Glutamatergic neuron (in vitro differentiated cells): Measurements from ENCODE around the gene LRRC17. TPM values are rescaled to one million over a fixed set of nuclear protein-coding genes. Genes with fewer than 3 reads are reported as not detected.
"Not testable (repeated sequence)": the region's sequence is repeated elsewhere in the genome, so short reads cannot be mapped to it uniquely, and the experiment has no call there.

Source experiments
- DNase-seq: peaks from one replicate; pipeline ENCODE4 v3.0.0; 2022
- H3K27ac Mint-ChIP-seq: one replicate; pipeline ENCODE4 v1.8.0; 2020; ENCODE audit warnings: mild to moderate bottlenecking, mixed read lengths, inconsistent platforms; ENCODE audit not compliant: unreplicated experiment
- H3K27me3 Mint-ChIP-seq: one replicate; pipeline ENCODE4 v1.8.0; 2020; ENCODE audit warnings: mild to moderate bottlenecking, moderate library complexity, mixed read lengths, inconsistent platforms; ENCODE audit not compliant: unreplicated experiment
- H3K36me3 Mint-ChIP-seq: one replicate; pipeline ENCODE4 v1.8.0; 2020; ENCODE audit warnings: mild to moderate bottlenecking, mixed read lengths, inconsistent platforms; ENCODE audit not compliant: unreplicated experiment
- H3K4me1 Mint-ChIP-seq: one replicate; pipeline ENCODE4 v1.8.0; 2020; ENCODE audit warnings: mild to moderate bottlenecking, low read depth, mixed read lengths, inconsistent platforms; ENCODE audit not compliant: unreplicated experiment
- H3K4me3 Mint-ChIP-seq: one replicate; pipeline ENCODE4 v1.8.0; 2020; ENCODE audit warnings: mild to moderate bottlenecking, mixed read lengths, inconsistent platforms; ENCODE audit not compliant: unreplicated experiment
- H3K9me3 Mint-ChIP-seq: one replicate; pipeline ENCODE4 v1.8.0; 2020; ENCODE audit warnings: mild to moderate bottlenecking, moderate library complexity, mixed read lengths, inconsistent platforms; ENCODE audit not compliant: unreplicated experiment
- total RNA-seq: library from RNA; stranded (reverse); fragmentation: NEBNext Ultra II Directional; extraction: Animal tissue kit (Norgen Biotek cat#: 25700); gene quantifications from one replicate; pipeline ENCODE4 v1.2.1, GENCODE V29; 2021; ENCODE audit not compliant: unreplicated experiment
- TF ChIP-seq, protein P1 (sequence below): fragments of 200-600 bp; sonication (generic); IDR thresholded peaks from one replicate; pipeline ENCODE4 v1.5.0; 2021; ENCODE audit not compliant: partially characterized antibody, unreplicated experiment

LRRC17 gene
- total RNA-seq, 1 donor from 2014 or later: 0.34 TPM

DNA sequence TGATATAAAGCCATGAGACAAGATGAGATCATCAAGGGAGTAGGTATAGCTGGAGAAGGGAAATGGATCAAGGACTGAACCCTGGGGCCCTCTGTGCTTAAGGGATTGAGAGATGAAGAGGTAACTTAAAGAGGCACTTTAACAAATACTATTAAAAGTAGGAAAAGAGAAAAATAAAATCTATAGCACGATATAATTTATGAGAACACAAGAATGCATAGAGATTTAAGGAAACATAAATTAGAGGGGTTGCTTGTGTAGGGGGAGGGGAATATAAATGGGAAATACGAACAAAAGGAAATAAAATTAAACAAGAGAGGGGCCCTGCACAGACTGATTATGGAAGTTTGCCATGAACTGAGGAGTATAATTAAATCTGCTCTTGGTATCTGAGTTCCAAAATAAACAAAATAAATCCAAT, 15.6 kb upstream of the LRRC17 start:
- no peak overlapping the region for H3K4me3 Mint-ChIP-seq
- DNase-seq: no peak
- TF ChIP-seq, protein P1, sequence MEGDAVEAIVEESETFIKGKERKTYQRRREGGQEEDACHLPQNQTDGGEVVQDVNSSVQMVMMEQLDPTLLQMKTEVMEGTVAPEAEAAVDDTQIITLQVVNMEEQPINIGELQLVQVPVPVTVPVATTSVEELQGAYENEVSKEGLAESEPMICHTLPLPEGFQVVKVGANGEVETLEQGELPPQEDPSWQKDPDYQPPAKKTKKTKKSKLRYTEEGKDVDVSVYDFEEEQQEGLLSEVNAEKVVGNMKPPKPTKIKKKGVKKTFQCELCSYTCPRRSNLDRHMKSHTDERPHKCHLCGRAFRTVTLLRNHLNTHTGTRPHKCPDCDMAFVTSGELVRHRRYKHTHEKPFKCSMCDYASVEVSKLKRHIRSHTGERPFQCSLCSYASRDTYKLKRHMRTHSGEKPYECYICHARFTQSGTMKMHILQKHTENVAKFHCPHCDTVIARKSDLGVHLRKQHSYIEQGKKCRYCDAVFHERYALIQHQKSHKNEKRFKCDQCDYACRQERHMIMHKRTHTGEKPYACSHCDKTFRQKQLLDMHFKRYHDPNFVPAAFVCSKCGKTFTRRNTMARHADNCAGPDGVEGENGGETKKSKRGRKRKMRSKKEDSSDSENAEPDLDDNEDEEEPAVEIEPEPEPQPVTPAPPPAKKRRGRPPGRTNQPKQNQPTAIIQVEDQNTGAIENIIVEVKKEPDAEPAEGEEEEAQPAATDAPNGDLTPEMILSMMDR: no peak
- no peaks in the 10 kb centered on the region for H3K9me3 Mint-ChIP-seq
- H3K4me1 Mint-ChIP-seq: no peaks in the 10 kb centered on the region
- H3K27me3 Mint-ChIP-seq: peaks cover 3% of the 10 kb centered on the region
- no peak overlapping the region for H3K27ac Mint-ChIP-seq
- no peaks in the 10 kb centered on the region for H3K36me3 Mint-ChIP-seq

DNA sequence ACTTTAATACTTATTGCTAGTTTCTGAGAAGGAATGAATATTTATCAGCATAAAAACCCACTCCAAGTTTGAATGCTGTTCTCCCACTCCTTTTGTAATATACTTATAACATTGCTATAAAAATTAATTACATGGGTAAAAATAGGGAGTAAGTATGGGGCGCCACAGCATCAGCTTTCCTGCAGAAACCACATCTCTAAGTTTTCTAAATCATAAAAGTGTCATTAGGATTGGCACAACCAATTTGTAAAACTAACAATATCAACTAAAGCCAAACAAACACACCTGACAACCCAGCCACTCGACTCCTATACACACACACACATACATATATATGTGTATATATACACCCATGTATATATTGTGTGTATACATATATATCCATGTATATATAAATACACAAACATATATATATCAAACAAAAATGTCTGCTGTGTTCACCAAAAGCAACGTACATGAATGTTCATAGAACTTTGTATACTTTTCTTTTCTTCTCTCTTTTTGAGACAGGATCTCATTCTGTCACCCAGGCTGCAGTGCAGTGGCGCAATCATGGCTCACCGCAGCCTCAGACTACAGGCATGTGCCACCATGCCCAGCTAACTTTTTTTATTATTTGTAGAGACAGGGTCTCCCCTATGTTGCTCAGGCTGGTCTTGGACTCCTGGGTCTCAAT, 14.8 kb upstream of the LRRC17 start:
- TF ChIP-seq, protein P1: no peak
- H3K4me3 Mint-ChIP-seq: no peak overlapping the region
- no peak overlapping the region for H3K27ac Mint-ChIP-seq

DNA sequence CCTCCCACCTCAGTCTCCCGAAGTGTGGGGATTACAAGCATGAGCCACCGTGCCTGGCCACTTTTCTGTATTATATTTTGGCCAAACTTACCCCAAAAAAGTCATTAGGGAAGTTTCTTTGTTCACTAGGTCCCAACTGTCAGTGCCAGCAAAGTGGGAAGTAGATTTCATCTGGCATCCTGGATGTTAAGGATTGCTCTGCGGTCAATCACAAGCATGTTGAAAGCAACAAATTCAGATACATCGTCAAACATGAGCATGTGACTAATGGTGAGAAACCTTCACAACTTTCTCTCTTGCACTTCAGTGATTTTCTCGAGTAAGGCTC, 14.3 kb upstream of the LRRC17 start:
- Mint-ChIP-seq H3K27ac (no peak overlapping the region), H3K4me3 (no peak overlapping the region), H3K36me3 (no peaks in the 10 kb centered on the region)

More for the DNA sequence above, 14.8 kb upstream of the LRRC17 start:
- Mint-ChIP-seq H3K36me3 (no peaks in the 10 kb centered on the region), H3K4me1 (no peaks in the 10 kb centered on the region), H3K9me3 (no peaks in the 10 kb centered on the region), H3K27me3 (peaks cover 3% of the 10 kb centered on the region)
- DNase-seq: no peak

DNA sequence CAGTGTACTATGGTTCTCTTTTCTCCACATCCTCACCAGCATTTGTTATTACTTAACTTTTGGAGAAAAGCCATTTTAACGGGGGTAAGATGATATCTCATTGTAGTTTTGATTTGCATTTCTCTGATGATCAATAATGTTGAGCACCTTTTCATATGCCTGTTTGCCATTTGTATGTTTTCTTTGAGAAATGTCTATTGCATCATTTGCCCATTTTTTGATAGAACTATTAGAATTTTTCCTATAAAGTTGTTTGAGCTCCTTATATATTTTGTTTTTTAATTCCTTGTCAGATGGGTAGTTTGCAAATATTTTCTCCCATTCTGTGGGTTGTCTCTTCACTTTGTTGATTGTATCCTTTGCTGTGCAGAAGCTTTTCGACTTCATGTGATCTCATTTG, 10.7 kb upstream of the LRRC17 start:
- not testable (repeated sequence) for H3K9me3 Mint-ChIP-seq, H3K36me3 Mint-ChIP-seq, H3K4me3 Mint-ChIP-seq, H3K4me1 Mint-ChIP-seq, H3K27ac Mint-ChIP-seq, H3K27me3 Mint-ChIP-seq, DNase-seq

More for the DNA sequence above, 14.3 kb upstream of the LRRC17 start:
- DNase-seq: no peak
- TF ChIP-seq, protein P1: no peak
- Mint-ChIP-seq H3K27me3 (peaks cover 3% of the 10 kb centered on the region), H3K9me3 (no peaks in the 10 kb centered on the region), H3K4me1 (no peaks in the 10 kb centered on the region)

DNA sequence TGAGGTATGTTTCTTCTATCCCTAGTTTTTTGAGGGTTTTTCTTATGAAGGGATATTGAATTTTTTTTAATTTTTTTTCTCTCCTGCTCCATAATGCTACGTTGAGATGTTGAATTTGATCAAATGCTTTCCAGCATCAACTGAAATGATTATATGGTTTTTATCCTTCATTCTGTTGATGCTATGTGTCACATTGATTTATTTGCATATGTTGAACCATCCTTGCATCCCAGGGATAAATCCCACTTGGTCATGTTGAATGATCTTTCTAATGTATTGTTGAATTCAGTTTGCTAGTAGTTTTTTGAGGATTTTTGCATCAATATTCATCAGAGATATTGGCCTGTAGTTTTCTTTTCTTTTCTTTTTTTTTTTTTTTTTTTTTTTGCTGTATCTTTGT, 9.2 kb upstream of the LRRC17 start:
- DNase-seq, H3K4me1 Mint-ChIP-seq, H3K27me3 Mint-ChIP-seq, H3K4me3 Mint-ChIP-seq, H3K36me3 Mint-ChIP-seq, H3K27ac Mint-ChIP-seq, H3K9me3 Mint-ChIP-seq: not testable (repeated sequence)

DNA sequence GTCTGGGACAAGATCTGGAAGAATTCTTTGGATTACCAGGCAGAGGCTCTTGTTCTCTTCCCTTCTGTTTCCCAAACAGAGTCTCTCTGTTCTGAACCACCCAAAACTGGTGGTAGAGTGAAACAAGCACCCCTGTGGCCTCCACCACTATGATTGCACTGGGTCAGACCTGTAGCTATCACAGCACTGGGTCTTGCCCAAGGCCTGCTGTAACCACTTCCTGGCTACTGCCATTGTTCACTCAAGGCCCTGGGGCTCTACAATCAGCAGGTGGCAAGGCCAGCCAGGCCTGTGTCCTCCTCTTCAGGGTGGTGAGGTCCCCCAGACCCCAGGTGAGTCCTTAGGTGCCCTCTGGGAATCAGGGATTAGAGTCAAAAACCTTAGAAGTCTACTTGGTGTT, 4.1 kb upstream of the LRRC17 start:
- Mint-ChIP-seq H3K27me3 (no peaks in the 10 kb centered on the region), H3K36me3 (no peaks in the 10 kb centered on the region), H3K4me3 (no peak overlapping the region), H3K9me3 (peaks cover 4% of the 10 kb centered on the region), H3K27ac (no peak overlapping the region), H3K4me1 (peaks cover 8% of the 10 kb centered on the region)
- TF ChIP-seq, protein P1: no peak
- no peak for DNase-seq
